IMR-90 (cell line): ENCODE measurements around the gene PDZD2. TPM values are rescaled to one million over a fixed set of nuclear protein-coding genes. Genes with fewer than 3 reads are reported as not detected.

ENCODE experiments used
- ATAC-seq: fragments of 200-7000 bp; cut with Tn5 transposase; 2 replicates; pipeline ENCODE4 v1.9.1; 2020; ENCODE audit warnings: low read depth, mild to moderate bottlenecking, moderate library complexity
- BruUV-seq: library from RNA; stranded (reverse); fragments of 400-500 nt; replicated peaks from 2 replicates; lab custom pipeline; 2021; lab: Mats Ljungman, UMichigan
- CTCF ChIA-PET: fragments of 300-600 bp; formaldehyde crosslinking; extraction: SDS; loops from one replicate; lab custom pipeline; 2021; ENCODE audit warnings: antibody characterized with exemption; lab: Yijun Ruan, JAX
- POLR2A ChIA-PET: fragments of 300-600 bp; sonication (Branson Sonifier 250); formaldehyde crosslinking; loops from one replicate; lab custom pipeline; 2022; ENCODE audit warnings: antibody characterized with exemption; ENCODE audit not compliant: unreplicated experiment; lab: Charles Lee
- DNase-seq: peaks from one replicate; pipeline ENCODE4 v3.0.0; 2013
- H2AFZ ChIP-seq: replicated peaks from 2 replicates; pipeline ENCODE3; 2013; ENCODE audit warnings: low read length, mild to moderate bottlenecking; ENCODE audit not compliant: poor library complexity
- H2AK5ac ChIP-seq: 2 replicates; pipeline ENCODE4 v1.6.1; 2013; ENCODE audit warnings: low read depth, low read length, inconsistent platforms
- H2AK9ac ChIP-seq: replicated peaks from 2 replicates; pipeline ENCODE3; 2013; ENCODE audit warnings: mild to moderate bottlenecking, low read depth, low read length, moderate library complexity; ENCODE audit not compliant: poor library complexity
- H2BK120ac ChIP-seq: 2 replicates; pipeline ENCODE4 v1.6.1; 2013; ENCODE audit warnings: low read depth, low read length, inconsistent platforms
- H2BK15ac ChIP-seq: 3 replicates; pipeline ENCODE4 v1.6.1; 2013; ENCODE audit warnings: low read depth, low read length, inconsistent platforms
- H2BK20ac ChIP-seq: 2 replicates; pipeline ENCODE4 v1.6.1; 2013; ENCODE audit warnings: low read depth, mild to moderate bottlenecking, inconsistent platforms, low read length, moderate library complexity
- H2BK5ac ChIP-seq: 2 replicates; pipeline ENCODE4 v1.6.1; 2013; ENCODE audit warnings: mild to moderate bottlenecking, low read depth, low read length, inconsistent platforms; ENCODE audit not compliant: poor library complexity, severe bottlenecking
- H3K14ac ChIP-seq: replicated peaks from 2 replicates; pipeline ENCODE4 v1.6.1; 2013; ENCODE audit warnings: low read depth, low read length, inconsistent platforms
- H3K18ac ChIP-seq: 2 replicates; pipeline ENCODE4 v1.6.1; 2013; ENCODE audit warnings: low read depth, low read length, control low read depth
- H3K23ac ChIP-seq: 2 replicates; pipeline ENCODE4 v1.6.1; 2013; ENCODE audit warnings: low read depth, low read length, inconsistent platforms
- H3K27ac ChIP-seq: 2 replicates; pipeline ENCODE4 v1.5.1; 2013; ENCODE audit warnings: mild to moderate bottlenecking, control low read depth, low read length; ENCODE audit not compliant: insufficient read depth
- H3K27me3 ChIP-seq: 2 replicates; pipeline ENCODE4 v1.6.1; 2013; ENCODE audit warnings: low read length; ENCODE audit not compliant: control insufficient read depth, insufficient read depth
- H3K36me3 ChIP-seq: 2 replicates; pipeline ENCODE4 v1.6.1; 2013; ENCODE audit warnings: low read length, mixed read lengths; ENCODE audit not compliant: control insufficient read depth, insufficient read depth
- H3K4ac ChIP-seq: 2 replicates; pipeline ENCODE4 v1.6.1; 2013; ENCODE audit warnings: low read depth, low read length, inconsistent platforms
- H3K4me1 ChIP-seq: 2 replicates; pipeline ENCODE4 v1.6.1; 2013; ENCODE audit warnings: low read length, mixed read lengths; ENCODE audit not compliant: control insufficient read depth, insufficient read depth
- H3K4me2 ChIP-seq: 2 replicates; pipeline ENCODE4 v1.6.1; 2013; ENCODE audit warnings: low read depth, mild to moderate bottlenecking, control low read depth, low read length, moderate library complexity
- H3K4me3 ChIP-seq: 2 replicates; pipeline ENCODE4 v1.5.1; 2013; ENCODE audit warnings: low read depth, mild to moderate bottlenecking, control low read depth, low read length, moderate library complexity; ENCODE audit not compliant: insufficient read depth
- H3K56ac ChIP-seq: 2 replicates; pipeline ENCODE4 v1.6.1; 2013; ENCODE audit warnings: low read length, inconsistent platforms; ENCODE audit not compliant: insufficient read depth; ENCODE audit errors: extremely low read depth
- H3K79me1 ChIP-seq, 2 experiments: 2 replicates each; pipeline ENCODE4 v1.6.1; 2013; ENCODE audit warnings: low read length in 2 of 2, inconsistent platforms in 1 of 2, low read depth in 1 of 2
- H3K9ac ChIP-seq: 2 replicates; pipeline ENCODE4 v1.6.1; 2013; ENCODE audit warnings: low read depth, low read length, control low read depth
- H3K9me1 ChIP-seq: 2 replicates; pipeline ENCODE4 v1.6.1; 2013; ENCODE audit warnings: low read length, inconsistent platforms; ENCODE audit not compliant: insufficient read depth
- H3K9me3 ChIP-seq: 2 replicates; pipeline ENCODE4 v1.6.1; 2013; ENCODE audit warnings: low read length; ENCODE audit not compliant: control insufficient read depth, insufficient read depth
- H4K20me1 ChIP-seq: 2 replicates; pipeline ENCODE4 v1.6.1; 2013; ENCODE audit warnings: low read length, inconsistent platforms; ENCODE audit not compliant: insufficient read depth
- H4K5ac ChIP-seq: 2 replicates; pipeline ENCODE4 v1.6.1; 2013; ENCODE audit warnings: mild to moderate bottlenecking, low read depth, low read length, control low read depth
- H4K8ac ChIP-seq, 2 experiments: 2 replicates each; pipeline ENCODE4 v1.6.1; 2013; ENCODE audit warnings: low read depth in 2 of 2, low read length in 2 of 2, control low read depth in 1 of 2, inconsistent platforms in 1 of 2
- H4K91ac ChIP-seq: 2 replicates; pipeline ENCODE4 v1.6.1; 2013; ENCODE audit warnings: low read depth, low read length, inconsistent platforms; ENCODE audit not compliant: insufficient read depth
- BHLHE40 ChIP-seq: fragments of 150-350 bp; IDR thresholded peaks from 2 replicates; pipeline ENCODE4 v1.6.1; 2016; ENCODE audit warnings: mild to moderate bottlenecking, low read depth, low read length
- CEBPB ChIP-seq: IDR thresholded peaks from 2 replicates; pipeline ENCODE4 v1.6.1; 2012; ENCODE audit warnings: low read depth, low read length, improper control_type of control experiment
- CHD1 ChIP-seq: IDR thresholded peaks from 2 replicates; pipeline ENCODE4 v1.6.1; 2012; ENCODE audit warnings: low read depth, low read length, improper control_type of control experiment
- MAZ ChIP-seq: IDR thresholded peaks from 2 replicates; pipeline ENCODE4 v1.6.1; 2012; ENCODE audit warnings: low read depth, mild to moderate bottlenecking, low read length, improper control_type of control experiment, moderate library complexity, borderline replicate concordance
- MXI1 ChIP-seq: IDR thresholded peaks from 2 replicates; pipeline ENCODE4 v1.6.1; 2012; ENCODE audit warnings: low read depth, mild to moderate bottlenecking, low read length, moderate library complexity, borderline replicate concordance
- POLR2A ChIP-seq: IDR thresholded peaks from 2 replicates; pipeline ENCODE4 v1.6.1; 2012; ENCODE audit warnings: mild to moderate bottlenecking, low read depth, low read length
- RAD21 ChIP-seq: IDR thresholded peaks from 2 replicates; pipeline ENCODE4 v1.6.1; 2012; ENCODE audit warnings: low read length, improper control_type of control experiment
- RCOR1 ChIP-seq: IDR thresholded peaks from 2 replicates; pipeline ENCODE4 v1.6.1; 2012; ENCODE audit warnings: mild to moderate bottlenecking, low read length, improper control_type of control experiment; ENCODE audit not compliant: insufficient replicate concordance
- WGBS, 2 experiments: methylation state at CpG; one replicate each; pipeline versions ENCODE4 v1.1.5 to v1.1.7; 2013; ENCODE audit warnings: missing lambda C conversion rate in 2 of 2; ENCODE audit not compliant: insufficient read length in 1 of 2; ENCODE audit errors: extremely low coverage in 2 of 2; 5-methylcytosine and 5-hydroxymethylcytosine counted together
- dilution Hi-C: fragments of 300-500 bp; cut with HindIII; formaldehyde crosslinking; loops from one replicate; pipeline ENCODE4 v1.14.3; 2018; ENCODE audit warnings: low sequenced_read_pairs; ENCODE audit not compliant: unreplicated experiment
- in situ Hi-C: fragments of 300-500 bp; cut with MboI; formaldehyde crosslinking; loops from 3 replicates; pipeline ENCODE4 v1.14.3; 2019; ENCODE audit warnings: low sequenced_read_pairs, inconsistent platforms, mixed read lengths
- intact Hi-C: fragments of 100-400 bp; cut with micrococcal nuclease; formaldehyde crosslinking; loops from 2 replicates; pipeline ENCODE4 v1.10.0; 2022
- polyA plus RNA-seq, 3 experiments: library from polyadenylated mRNA; depleted of rRNA; stranded (reverse); fragments of >200 nt; gene quantifications; 2 replicates each; pipeline ENCODE4 v1.2.3, GENCODE V29; 2012; ENCODE audit warnings: low replicate concordance in 1 of 3
- total RNA-seq: library from RNA; depleted of rRNA; stranded (reverse); fragments of >200 nt; gene quantifications from 2 replicates; pipeline ENCODE4 v1.2.3, GENCODE V29; 2012
- TF ChIP-seq, protein P1 (sequence below): fragments of 150-350 bp; IDR thresholded peaks from 2 replicates; pipeline ENCODE4 v1.6.1; 2017; ENCODE audit warnings: mild to moderate bottlenecking, antibody characterized with exemption, low read length, low read depth
- TF ChIP-seq, protein P2 (sequence below): fragments of 150-350 bp; IDR thresholded peaks from 2 replicates; pipeline ENCODE4 v1.6.1; 2016; ENCODE audit warnings: low read depth, mild to moderate bottlenecking, low read length, moderate library complexity, borderline replicate concordance
- TF ChIP-seq, protein P3 (sequence below): conservative IDR thresholded peaks from 2 replicates; pipeline ENCODE4 v1.5.1; 2012; ENCODE audit warnings: mild to moderate bottlenecking, low read depth, low read length, improper control_type of control experiment

PDZD2 gene
- total and polyA plus RNA-seq, 2 of the 4 experiments (the other 2 are of a cell fraction) = under 0.01 to 0.02 TPM

DNA sequence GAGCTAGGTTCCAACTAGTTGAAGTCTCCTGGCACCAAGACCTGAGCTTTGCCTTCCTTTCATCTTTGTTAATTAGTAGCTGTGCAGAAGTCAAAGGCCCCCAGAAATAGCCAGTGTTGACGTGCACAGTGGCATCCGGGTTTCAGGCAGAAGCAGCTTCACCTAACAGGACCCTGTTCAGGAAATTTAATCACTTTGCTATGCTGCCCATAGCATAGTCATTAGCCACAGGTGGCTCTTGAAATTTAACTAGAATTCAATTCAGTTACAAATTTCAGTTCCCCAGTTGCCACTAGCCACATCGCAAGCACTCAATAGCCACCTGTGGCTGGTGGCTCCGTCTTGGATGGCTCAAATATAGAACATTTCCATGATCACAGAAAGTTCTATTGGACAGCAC lies 356.1 kb downstream of the PDZD2 start:
- H3K9ac ChIP-seq = no peak overlapping the region
- H2BK20ac ChIP-seq = no peak overlapping the region
- no peak overlapping the region for H3K18ac ChIP-seq
- no peak overlapping the region for H3K23ac ChIP-seq
- no TSS peak for BruUV-seq
- H3K27me3 ChIP-seq = peaks cover 3% of the 10 kb centered on the region
- ChIA-PET POLR2A (no interaction called here), CTCF (no interaction called here)
- H2AK9ac ChIP-seq = no peak overlapping the region
- in situ Hi-C loops (no loop called here), dilution Hi-C loops (no loop called here), intact Hi-C loops (no loop called here)
- H3K4ac ChIP-seq = no peak overlapping the region
- no peak for TF ChIP-seq RAD21
- no peak for TF ChIP-seq BHLHE40
- TF ChIP-seq, protein P1, sequence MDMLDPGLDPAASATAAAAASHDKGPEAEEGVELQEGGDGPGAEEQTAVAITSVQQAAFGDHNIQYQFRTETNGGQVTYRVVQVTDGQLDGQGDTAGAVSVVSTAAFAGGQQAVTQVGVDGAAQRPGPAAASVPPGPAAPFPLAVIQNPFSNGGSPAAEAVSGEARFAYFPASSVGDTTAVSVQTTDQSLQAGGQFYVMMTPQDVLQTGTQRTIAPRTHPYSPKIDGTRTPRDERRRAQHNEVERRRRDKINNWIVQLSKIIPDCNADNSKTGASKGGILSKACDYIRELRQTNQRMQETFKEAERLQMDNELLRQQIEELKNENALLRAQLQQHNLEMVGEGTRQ = no peak
- TF ChIP-seq MAZ = no peak
- no peak for TF ChIP-seq RCOR1
- TF ChIP-seq, protein P2, sequence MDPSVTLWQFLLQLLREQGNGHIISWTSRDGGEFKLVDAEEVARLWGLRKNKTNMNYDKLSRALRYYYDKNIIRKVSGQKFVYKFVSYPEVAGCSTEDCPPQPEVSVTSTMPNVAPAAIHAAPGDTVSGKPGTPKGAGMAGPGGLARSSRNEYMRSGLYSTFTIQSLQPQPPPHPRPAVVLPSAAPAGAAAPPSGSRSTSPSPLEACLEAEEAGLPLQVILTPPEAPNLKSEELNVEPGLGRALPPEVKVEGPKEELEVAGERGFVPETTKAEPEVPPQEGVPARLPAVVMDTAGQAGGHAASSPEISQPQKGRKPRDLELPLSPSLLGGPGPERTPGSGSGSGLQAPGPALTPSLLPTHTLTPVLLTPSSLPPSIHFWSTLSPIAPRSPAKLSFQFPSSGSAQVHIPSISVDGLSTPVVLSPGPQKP = no peak
- TF ChIP-seq CEBPB = no peak
- no peak for TF ChIP-seq POLR2A
- TF ChIP-seq, protein P3, sequence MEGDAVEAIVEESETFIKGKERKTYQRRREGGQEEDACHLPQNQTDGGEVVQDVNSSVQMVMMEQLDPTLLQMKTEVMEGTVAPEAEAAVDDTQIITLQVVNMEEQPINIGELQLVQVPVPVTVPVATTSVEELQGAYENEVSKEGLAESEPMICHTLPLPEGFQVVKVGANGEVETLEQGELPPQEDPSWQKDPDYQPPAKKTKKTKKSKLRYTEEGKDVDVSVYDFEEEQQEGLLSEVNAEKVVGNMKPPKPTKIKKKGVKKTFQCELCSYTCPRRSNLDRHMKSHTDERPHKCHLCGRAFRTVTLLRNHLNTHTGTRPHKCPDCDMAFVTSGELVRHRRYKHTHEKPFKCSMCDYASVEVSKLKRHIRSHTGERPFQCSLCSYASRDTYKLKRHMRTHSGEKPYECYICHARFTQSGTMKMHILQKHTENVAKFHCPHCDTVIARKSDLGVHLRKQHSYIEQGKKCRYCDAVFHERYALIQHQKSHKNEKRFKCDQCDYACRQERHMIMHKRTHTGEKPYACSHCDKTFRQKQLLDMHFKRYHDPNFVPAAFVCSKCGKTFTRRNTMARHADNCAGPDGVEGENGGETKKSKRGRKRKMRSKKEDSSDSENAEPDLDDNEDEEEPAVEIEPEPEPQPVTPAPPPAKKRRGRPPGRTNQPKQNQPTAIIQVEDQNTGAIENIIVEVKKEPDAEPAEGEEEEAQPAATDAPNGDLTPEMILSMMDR = no peak
- no peak for TF ChIP-seq MXI1
- TF ChIP-seq CHD1 = no peak
- no peaks in the 10 kb centered on the region for H3K79me1 ChIP-seq
- H4K20me1 ChIP-seq = no peaks in the 10 kb centered on the region
- no peak overlapping the region for H2BK15ac ChIP-seq
- peaks cover 10% of the 10 kb centered on the region; the same call in 1 of the 2 replicates for H3K4me1 ChIP-seq
- no peaks in the 10 kb centered on the region for H3K36me3 ChIP-seq
- no peak overlapping the region for H3K4me3 ChIP-seq
- ATAC-seq = no peak
- peaks cover 10% of the 10 kb centered on the region; the same call in 1 of the 2 replicates for H3K9me1 ChIP-seq
- no peak for DNase-seq
- WGBS, 2 experiments = 100% methylated on average over 2 of the region's 4 CpGs; no CpG with 5 or more reads in 1 of the 2 experiments
- no peak overlapping the region for H2AFZ ChIP-seq
- H3K4me2 ChIP-seq = no peak overlapping the region
- no peak overlapping the region for H3K27ac ChIP-seq
- no peak overlapping the region for H4K8ac ChIP-seq
- H3K14ac ChIP-seq = no peak overlapping the region
- no peak overlapping the region for H4K91ac ChIP-seq
- no peak overlapping the region for H2AK5ac ChIP-seq
- no peak overlapping the region for H2BK120ac ChIP-seq
- H3K56ac ChIP-seq = no peak overlapping the region
- no peak overlapping the region for H2BK5ac ChIP-seq
- H3K9me3 ChIP-seq = no peaks in the 10 kb centered on the region
- no peak overlapping the region for H4K5ac ChIP-seq
